K562 treated with DMSO at 1 percent for 48 hours (cell line): Measurements from ENCODE around the gene NKAPL. TPM values are rescaled to one million over a fixed set of nuclear protein-coding genes. Genes with fewer than 3 reads are reported as not detected.

Source experiments
- total RNA-seq: library from RNA; unstranded; fragments of 300-600 nt; gene quantifications from 2 replicates; pipeline ENCODE4 v1.2.3, GENCODE V29; 2022; ENCODE audit warnings: low replicate concordance; ENCODE audit errors: extremely low read depth

Gene NKAPL
- not detected in 2 replicates for total RNA-seq

DNA sequence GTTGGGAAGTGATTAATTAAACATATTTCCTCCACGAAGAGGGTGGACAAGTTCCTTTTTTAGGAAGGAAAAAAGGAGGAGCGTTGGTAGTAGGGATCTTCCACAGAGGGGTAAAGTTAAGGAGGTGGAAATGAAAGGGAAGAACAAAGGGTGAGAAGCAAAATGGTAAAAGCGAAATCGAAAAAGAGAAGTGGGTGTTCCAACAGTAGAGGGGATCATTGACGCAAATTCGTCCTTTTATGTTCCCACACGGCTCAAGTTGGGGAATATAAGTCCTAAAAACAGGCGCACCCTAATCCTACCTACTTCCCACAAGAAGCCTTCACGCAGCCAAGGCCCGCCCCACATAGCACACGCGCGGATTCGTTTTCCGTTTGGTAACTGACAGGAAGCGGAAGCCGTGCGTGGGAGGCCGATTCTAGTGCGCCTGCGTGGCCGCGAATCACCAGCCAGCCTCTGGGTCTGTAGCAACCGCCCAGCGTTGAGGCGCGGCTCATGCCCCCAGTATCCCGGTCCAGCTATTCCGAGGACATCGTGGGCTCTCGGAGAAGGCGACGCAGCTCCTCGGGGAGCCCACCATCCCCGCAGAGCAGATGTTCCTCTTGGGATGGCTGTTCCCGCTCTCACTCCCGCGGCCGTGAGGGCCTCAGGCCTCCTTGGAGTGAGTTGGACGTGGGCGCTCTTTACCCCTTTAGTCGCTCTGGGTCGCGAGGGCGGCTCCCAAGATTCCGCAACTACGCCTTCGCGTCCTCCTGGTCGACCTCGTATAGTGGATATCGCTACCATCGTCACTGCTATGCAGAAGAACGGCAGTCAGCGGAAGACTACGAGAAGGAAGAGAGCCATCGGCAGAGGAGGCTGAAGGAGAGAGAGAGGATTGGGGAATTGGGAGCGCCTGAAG is at the start of gene NKAPL:
NKAPL (plus strand) TSS at position 421 of the 901 bp plus-strand sequence; CDS start at position 496, 75 bp downstream.

DNA sequence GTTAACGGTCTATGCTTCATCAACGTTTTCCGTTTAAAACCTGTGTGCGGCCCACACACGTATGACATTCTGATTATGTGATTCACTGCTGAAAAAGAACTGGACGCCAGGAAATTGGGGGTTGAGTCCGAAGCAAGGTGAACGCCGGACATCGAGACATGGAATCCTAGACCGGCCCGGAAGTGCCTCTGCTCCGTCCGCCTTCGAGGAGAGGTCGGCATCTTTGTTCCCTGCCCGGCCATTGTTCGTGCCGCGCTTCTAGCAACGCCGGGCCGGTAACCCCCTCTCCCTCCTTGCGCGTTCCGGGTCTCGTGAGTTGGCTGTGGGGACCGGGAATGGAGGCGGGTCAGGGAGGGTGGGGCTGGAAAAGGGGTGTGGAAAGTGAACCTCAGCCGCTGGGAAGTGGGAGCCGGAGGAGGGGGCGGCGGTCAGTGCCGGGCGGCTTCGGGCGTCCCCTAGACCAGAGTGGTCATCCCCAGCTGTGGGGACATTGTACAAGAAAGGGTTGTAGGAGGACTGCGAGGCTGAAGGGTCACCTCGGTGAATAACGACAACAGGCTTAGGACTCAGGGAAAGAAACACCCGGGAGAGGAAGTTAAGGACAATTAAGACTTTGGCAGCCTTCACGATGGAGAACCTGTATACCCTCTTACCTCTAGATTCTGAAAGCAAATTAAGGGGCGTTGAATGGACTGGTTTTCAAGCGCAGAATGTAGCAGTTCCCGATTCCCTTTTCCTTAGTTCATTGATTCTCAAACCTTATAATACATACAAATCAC is 33.9 kb upstream of the NKAPL start, which contains the start of gene ZSCAN9:
ZSCAN9 (plus strand) TSS at position 220 of the 779 bp plus-strand sequence. CDS start 1,810 bp downstream, outside the sequence.

DNA sequence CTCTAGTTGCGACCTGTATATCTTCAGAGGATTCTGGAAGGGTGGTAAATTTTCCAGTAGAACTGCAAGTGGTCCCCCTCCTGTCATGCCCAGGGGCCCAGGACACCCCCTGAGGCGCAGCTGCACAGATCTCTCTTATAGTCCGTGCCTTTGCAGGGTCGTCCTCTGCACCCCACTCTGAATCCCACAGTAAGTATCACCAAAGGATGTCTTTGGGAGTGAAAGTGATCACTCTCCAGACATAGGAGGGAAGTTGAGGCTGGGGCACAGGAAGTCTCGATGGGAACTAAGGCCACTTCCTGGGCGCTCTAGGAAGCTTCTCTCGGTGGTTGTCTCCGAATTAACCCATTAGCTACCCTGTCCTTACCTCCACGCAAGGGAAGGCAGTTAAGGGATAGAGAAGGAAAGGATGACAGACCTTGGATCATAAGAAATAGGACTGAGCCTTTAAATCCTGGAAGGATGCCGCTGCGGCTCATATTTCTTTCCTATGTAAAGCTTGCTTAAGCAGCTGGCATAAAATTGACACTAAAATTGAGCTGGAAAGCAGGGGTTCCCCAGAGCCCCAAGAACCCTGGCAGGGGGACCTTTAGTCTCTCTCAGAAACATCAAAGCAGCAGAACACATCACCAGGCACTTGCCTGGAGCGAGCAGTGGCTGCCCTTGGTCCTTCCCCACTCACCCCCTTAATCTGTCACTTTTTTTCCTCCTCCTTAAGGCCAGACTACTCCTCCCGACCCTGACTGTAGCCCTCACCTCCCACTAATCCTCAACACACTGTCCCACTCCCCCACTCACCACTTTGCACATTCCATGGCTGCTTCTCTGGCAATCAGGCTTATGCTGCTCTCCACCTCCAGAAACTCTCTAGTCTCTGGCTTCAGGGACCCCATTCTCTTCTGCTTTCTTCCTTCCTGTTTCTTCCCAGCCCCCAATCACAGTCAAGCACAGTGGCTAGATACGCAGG is 6.8 kb upstream of the NKAPL start, which contains the start of gene ZKSCAN4:
ZKSCAN4 (minus strand) TSS at position 261 of the 967 bp plus-strand sequence. CDS start 289 bp downstream, outside the sequence.

DNA sequence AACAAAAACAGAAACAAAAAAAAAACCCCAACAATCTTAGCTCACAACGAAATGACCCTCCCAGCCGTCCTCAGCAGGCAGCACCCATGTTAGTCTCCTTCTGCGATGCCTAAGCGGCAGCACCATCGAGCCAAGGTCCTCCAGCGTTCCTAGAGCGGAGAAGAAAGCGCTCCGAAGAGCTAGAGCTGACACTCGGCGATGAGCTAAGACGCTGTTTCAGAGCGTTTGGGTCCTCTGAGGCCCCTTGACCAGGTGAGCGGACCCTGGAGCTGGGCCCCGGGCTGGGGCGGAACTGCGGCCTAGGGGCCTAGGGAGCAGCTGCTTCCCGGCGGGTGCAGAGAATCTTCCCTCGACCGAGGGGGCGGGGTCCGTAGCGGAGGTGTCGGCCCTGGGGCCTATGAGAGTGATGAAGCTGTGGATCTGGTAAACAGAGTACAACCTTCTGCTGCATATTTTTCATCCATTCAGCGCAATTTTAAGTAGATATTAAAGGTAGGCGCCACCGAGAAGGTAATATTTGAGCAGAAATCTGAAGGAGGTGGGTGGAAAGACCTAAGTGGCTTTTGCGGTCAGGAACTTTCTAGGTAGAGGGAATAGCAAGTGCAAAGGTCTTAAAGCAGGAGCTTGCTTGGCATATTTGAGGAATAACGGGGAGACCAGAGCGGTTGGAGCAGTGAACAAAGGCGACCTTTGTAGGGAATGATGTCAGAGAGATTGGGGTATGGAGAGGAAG is 8.0 kb downstream of the NKAPL start, which contains the start of gene ZSCAN26:
ZSCAN26 (plus strand) TSS at position 182 of the 733 bp plus-strand sequence. CDS start 4,777 bp downstream, outside the sequence.

DNA sequence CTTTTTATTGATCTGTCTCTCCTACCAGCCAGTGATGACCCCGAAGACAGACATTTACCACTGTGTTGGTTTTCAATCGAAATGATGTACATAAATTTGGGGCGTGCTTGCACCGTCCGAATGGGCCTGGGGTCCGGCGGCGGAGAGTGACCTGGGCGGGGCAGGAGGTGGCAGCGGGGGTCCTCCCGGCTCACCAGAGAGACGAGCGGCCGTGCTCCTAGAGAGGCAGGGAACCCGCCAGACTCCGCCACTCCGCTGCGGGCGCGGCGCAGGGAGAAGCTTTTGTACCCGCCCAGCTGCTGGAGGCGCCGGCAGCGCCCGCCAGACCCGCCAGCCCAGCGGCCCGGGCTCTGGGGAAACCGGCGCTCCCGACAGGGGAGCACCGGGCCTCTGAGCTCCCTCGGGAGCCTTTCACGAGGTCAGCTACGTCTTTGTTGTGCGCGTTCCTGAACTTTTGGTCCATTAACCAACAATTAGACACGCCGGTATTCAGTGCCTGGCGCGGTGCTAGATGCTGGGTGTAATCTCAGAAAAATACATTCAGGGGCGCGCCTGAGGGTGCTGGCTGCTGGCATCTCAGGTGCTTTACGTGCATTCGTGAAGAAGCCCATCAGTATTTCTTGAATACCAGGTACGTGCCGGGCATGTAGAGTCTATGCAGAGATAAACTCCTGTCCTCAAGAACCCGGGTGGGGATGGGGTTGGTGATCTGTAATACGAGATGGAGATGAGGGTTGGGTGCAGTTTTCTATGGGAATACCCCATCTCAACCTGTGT is 22.4 kb downstream of the NKAPL start, which contains the start of gene PGBD1:
PGBD1 (plus strand) TSS at position 285 of the 777 bp plus-strand sequence. CDS start 2,242 bp downstream, outside the sequence.

Other genes starting within 250 kb of the NKAPL start
- gene ZNF165, start 178.7 kb upstream of the NKAPL start, total RNA-seq = not detected in 2 replicates
- gene ZSCAN16, start 134.7 kb upstream of the NKAPL start, total RNA-seq = not detected in 2 replicates
- not detected in 2 replicates for gene ZKSCAN8, start 117.4 kb upstream of the NKAPL start, total RNA-seq
- not detected in 2 replicates for gene ZSCAN9, start 34.0 kb upstream of the NKAPL start, total RNA-seq
- gene ZKSCAN4, start 7.0 kb upstream of the NKAPL start, total RNA-seq = not detected in 2 replicates
- not detected in 2 replicates for gene ZSCAN26, start 7.8 kb downstream of the NKAPL start, total RNA-seq
- gene PGBD1, start 22.3 kb downstream of the NKAPL start, total RNA-seq = not detected in 2 replicates
- gene ZSCAN31, start 76.9 kb downstream of the NKAPL start, total RNA-seq = not detected in 2 replicates
- not detected in 2 replicates for gene ZKSCAN3, start 90.7 kb downstream of the NKAPL start, total RNA-seq
- gene ZSCAN12, start 140.4 kb downstream of the NKAPL start, total RNA-seq = not detected in 2 replicates
- not detected in 2 replicates for gene ZSCAN23, start 184.2 kb downstream of the NKAPL start, total RNA-seq